Keratinocyte (primary cell): ENCODE data around the gene SLC1A4. TPM values are rescaled to one million over a fixed set of nuclear protein-coding genes. Genes with fewer than 3 reads are reported as not detected.

Experiments
- DNase-seq: peaks from one replicate; pipeline ENCODE4 v3.0.0-alpha.2; 2011; ENCODE audit warnings: low read depth, missing footprints, low spot score
- FAIRE-seq: peaks from 2 replicates; lab custom pipeline; 2011; peaks lifted over from hg19 to GRCh38; lab: Jason Lieb, UNC
- H2AFZ ChIP-seq: 2 replicates; pipeline ENCODE4 v1.6.0; 2012; ENCODE audit warnings: low read length, control low read depth, inconsistent platforms; ENCODE audit not compliant: control insufficient read depth
- H3K27ac ChIP-seq: 2 replicates; pipeline ENCODE4 v1.5.1; 2011; ENCODE audit warnings: low read length; ENCODE audit not compliant: control insufficient read depth, insufficient read depth
- H3K27me3 ChIP-seq: 3 replicates; pipeline ENCODE4 v1.6.0; 2011; ENCODE audit warnings: low read length; ENCODE audit not compliant: control insufficient read depth, insufficient read depth; ENCODE audit errors: extremely low read depth
- H3K36me3 ChIP-seq, 2 experiments: 2 replicates in 1 of 2; 3 replicates in 1 of 2; pipeline ENCODE4 v1.5.1; 2011; ENCODE audit warnings: low read length in 2 of 2, mild to moderate bottlenecking in 1 of 2; ENCODE audit not compliant: control insufficient read depth in 2 of 2, insufficient read depth in 2 of 2; ENCODE audit errors: extremely low read depth in 1 of 2
- H3K4me1 ChIP-seq: 3 replicates; pipeline ENCODE4 v1.5.1; 2011; ENCODE audit warnings: low read length; ENCODE audit not compliant: control insufficient read depth, insufficient read depth; ENCODE audit errors: extremely low read depth
- H3K4me2 ChIP-seq: 3 replicates; pipeline ENCODE4 v1.6.0; 2011; ENCODE audit warnings: low read depth, low read length; ENCODE audit not compliant: control insufficient read depth, insufficient read depth; ENCODE audit errors: extremely low read depth
- H3K4me3 ChIP-seq, 3 experiments: fragments of 200-600 bp in 1 of 3; sonication (generic) in 1 of 3; 2 replicates in 2 of 3; 3 replicates in 1 of 3; pipeline ENCODE4 v1.5.1; 2011 to 2016; ENCODE audit warnings: low read length in 3 of 3, mild to moderate bottlenecking in 3 of 3, control low read depth in 2 of 3, inconsistent platforms in 1 of 3, low read depth in 1 of 3, mixed read lengths in 1 of 3, mixed run types in 1 of 3, moderate library complexity in 1 of 3; ENCODE audit not compliant: control insufficient read depth in 2 of 3, insufficient read depth in 2 of 3; ENCODE audit errors: extremely low read depth in 1 of 3
- H3K79me2 ChIP-seq: 2 replicates; pipeline ENCODE4 v1.6.0; 2012; ENCODE audit warnings: low read length; ENCODE audit not compliant: control insufficient read depth, insufficient read depth
- H3K9ac ChIP-seq: 3 replicates; pipeline ENCODE4 v1.6.0; 2011; ENCODE audit warnings: low read length; ENCODE audit not compliant: control insufficient read depth, insufficient read depth; ENCODE audit errors: extremely low read depth
- H3K9me1 ChIP-seq: 3 replicates; pipeline ENCODE4 v1.6.0; 2011; ENCODE audit warnings: low read length; ENCODE audit not compliant: control insufficient read depth, insufficient read depth; ENCODE audit errors: extremely low read depth
- H3K9me3 ChIP-seq: 2 replicates; pipeline ENCODE4 v1.5.1; 2012; ENCODE audit warnings: low read depth, low read length; ENCODE audit not compliant: control insufficient read depth
- H4K20me1 ChIP-seq: 3 replicates; pipeline ENCODE4 v1.6.0; 2011; ENCODE audit warnings: low read length; ENCODE audit not compliant: control insufficient read depth, insufficient read depth; ENCODE audit errors: extremely low read depth
- EZH2 ChIP-seq: IDR thresholded peaks from one replicate; pipeline ENCODE4 v1.6.1; 2012; ENCODE audit warnings: inconsistent platforms, mild to moderate bottlenecking, low read length, moderate library complexity
- dilution Hi-C: fragments of 300-500 bp; cut with MboI; formaldehyde crosslinking; loops from one replicate; pipeline ENCODE4 v1.7.0; 2020; ENCODE audit warnings: low sequenced_read_pairs; ENCODE audit not compliant: extremely low pct_ligation_motif_present
- polyA plus RNA-seq, 5 experiments: library from polyadenylated mRNA; depleted of rRNA in 3 of 5; stranded (reverse) in 3 of 5; stranded (forward) in 1 of 5; unstranded in 1 of 5; fragments of >200 nt; gene quantifications; 1 replicate in 1 of 5; 2 replicates in 3 of 5; 3 replicates in 1 of 5; pipeline versions ENCODE4 v1.2.1 to v1.2.3, GENCODE V29; 2011 to 2012; ENCODE audit warnings: missing spikeins in 2 of 5, low read depth in 1 of 5, low replicate concordance in 1 of 5
- TF ChIP-seq, protein P1 (sequence below), 3 experiments: IDR thresholded peaks in 1 of 3; conservative IDR thresholded peaks in 1 of 3; optimal IDR thresholded peaks in 1 of 3; 2 replicates in 2 of 3; 3 replicates in 1 of 3; pipeline versions ENCODE3 to v1.5.1; 2011; ENCODE audit warnings: low read length in 3 of 3, mild to moderate bottlenecking in 3 of 3, moderate library complexity in 2 of 3, control low read depth in 1 of 3, inconsistent platforms in 1 of 3; ENCODE audit not compliant: insufficient read depth in 2 of 3; ENCODE audit errors: extremely low read depth in 1 of 3

Gene SLC1A4
- polyA plus RNA-seq, 1 donor (not counting 4 experiments of a cell fraction or from before 2014, with no cell fraction given), result 8.2 TPM

DNA sequence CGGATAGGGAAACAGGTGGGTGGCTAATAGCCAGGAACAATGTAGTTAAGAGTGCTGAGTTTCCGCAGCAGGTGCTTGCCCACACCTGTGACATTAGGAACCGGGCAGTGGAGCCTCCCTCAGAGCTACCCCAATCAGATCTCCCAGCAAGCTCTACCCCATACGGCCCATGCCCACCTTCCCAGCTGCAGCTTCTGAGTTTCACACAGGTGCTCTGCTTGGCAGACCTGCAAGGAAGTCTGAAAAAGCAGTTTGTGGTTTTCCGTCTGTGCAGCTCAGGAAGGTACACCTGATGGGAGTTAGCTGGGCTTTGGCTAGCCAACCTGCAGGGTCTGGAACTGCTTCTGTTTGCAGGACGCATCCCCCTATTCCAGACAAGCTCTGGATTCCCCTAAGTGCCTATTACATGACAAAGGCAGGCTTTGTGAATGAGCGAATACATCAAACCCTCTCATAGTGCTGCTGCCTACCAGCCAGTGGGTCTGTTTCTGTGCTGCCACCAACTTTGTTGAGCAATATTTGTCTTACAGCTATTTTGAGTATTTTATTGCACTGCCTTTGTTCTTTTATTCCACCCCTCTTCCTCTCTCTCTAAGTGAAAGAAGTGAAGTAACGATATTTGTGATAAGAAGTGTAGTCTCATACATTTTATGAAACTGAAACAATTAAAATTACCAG, 42.3 kb downstream of the SLC1A4 start:
- H2AFZ ChIP-seq, result no peak overlapping the region
- H3K27ac ChIP-seq, result no peak overlapping the region
- dilution Hi-C loops, result loop anchor here (25.0 kb wide), 1 partner anchor 119 kb away; no protein-coding TSS in a partner anchor
- FAIRE-seq, result no peak
- H3K4me1 ChIP-seq, result no peaks in the 10 kb centered on the region
- no peaks in the 10 kb centered on the region for H3K9me1 ChIP-seq
- H3K9me3 ChIP-seq, result no peaks in the 10 kb centered on the region
- H3K36me3 ChIP-seq, result no peaks in the 10 kb centered on the region
- H4K20me1 ChIP-seq, result no peaks in the 10 kb centered on the region
- no peak for TF ChIP-seq EZH2
- TF ChIP-seq, protein P1, sequence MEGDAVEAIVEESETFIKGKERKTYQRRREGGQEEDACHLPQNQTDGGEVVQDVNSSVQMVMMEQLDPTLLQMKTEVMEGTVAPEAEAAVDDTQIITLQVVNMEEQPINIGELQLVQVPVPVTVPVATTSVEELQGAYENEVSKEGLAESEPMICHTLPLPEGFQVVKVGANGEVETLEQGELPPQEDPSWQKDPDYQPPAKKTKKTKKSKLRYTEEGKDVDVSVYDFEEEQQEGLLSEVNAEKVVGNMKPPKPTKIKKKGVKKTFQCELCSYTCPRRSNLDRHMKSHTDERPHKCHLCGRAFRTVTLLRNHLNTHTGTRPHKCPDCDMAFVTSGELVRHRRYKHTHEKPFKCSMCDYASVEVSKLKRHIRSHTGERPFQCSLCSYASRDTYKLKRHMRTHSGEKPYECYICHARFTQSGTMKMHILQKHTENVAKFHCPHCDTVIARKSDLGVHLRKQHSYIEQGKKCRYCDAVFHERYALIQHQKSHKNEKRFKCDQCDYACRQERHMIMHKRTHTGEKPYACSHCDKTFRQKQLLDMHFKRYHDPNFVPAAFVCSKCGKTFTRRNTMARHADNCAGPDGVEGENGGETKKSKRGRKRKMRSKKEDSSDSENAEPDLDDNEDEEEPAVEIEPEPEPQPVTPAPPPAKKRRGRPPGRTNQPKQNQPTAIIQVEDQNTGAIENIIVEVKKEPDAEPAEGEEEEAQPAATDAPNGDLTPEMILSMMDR (optimal IDR thresholded peaks at IDR 0.05 in 1 of 3, IDR thresholded peaks at IDR 0.05 in 1 of 3, conservative IDR thresholded peaks at IDR 0.05 in 1 of 3; ENCODE audit: extremely low read depth in 1 of 3, insufficient read depth in 2 of 3, low read length in 3 of 3), result no peak
- H3K4me2 ChIP-seq, result no peak overlapping the region
- H3K79me2 ChIP-seq, result no peaks in the 10 kb centered on the region
- H3K27me3 ChIP-seq, result no peaks in the 10 kb centered on the region
- H3K9ac ChIP-seq, result no peak overlapping the region
- DNase-seq, result no peak
- H3K4me3 ChIP-seq, result no peak overlapping the region

DNA sequence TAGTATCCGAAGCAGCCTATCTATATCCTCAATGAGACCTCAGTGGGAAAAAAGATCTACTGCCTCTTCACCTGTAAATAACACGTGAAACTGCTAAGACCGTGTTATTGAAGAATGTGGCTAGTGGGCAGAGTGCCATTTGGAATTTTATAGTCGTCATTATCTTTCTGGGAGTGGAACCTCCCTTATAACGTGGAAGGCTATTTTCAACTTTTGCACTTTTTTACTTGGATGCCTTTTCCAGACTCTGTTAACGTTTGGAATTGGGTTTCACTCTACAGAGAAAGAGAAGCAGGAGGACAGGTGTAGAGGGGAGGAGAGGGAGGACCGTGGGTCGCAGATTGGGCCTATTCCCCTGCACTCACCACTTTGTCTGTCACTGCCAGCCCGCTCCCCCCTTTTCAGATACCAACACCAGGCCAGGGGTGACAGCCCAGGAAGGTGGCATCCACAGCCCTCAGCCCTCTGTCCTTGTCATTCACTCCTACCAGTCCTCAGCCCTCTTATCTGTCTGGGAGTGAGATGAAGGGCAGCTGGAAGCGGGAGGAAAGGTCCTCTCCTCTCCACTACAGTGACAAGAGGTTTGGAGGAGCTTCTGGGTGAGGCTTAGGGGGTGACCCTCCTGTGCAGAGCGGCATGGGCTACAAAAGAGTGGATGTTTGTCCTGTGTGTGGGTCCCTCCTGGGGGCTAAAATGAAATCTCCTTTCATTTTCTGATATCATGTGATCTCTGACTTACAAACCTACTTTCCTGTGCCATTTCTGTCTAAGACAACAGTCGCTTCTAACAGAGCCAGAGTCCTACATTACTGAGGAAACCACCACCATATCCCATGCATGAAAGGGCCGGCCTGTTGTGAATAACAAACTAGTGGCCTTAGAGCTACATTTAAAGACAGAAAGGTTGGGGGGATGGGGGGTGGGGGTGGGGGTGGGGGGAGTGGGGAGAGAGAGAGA, 43.1 kb downstream of the SLC1A4 start:
- Histone ChIP-seq H3K9me1 (no peaks in the 10 kb centered on the region), H3K9ac (no peak overlapping the region), H3K27me3 (no peaks in the 10 kb centered on the region), H3K4me3 (no peak overlapping the region), H3K27ac (no peak overlapping the region), H2AFZ (no peak overlapping the region), H3K79me2 (no peaks in the 10 kb centered on the region), H3K4me2 (no peak overlapping the region), H3K9me3 (peaks cover under 1% of the 10 kb centered on the region), H3K4me1 (peaks cover 5% of the 10 kb centered on the region), H3K36me3 (no peaks in the 10 kb centered on the region), H4K20me1 (no peaks in the 10 kb centered on the region)
- FAIRE-seq (no peak), DNase-seq (no peak)
- no peak for TF ChIP-seq EZH2
- TF ChIP-seq, protein P1 (optimal IDR thresholded peaks at IDR 0.05 in 1 of 3, IDR thresholded peaks at IDR 0.05 in 1 of 3, conservative IDR thresholded peaks at IDR 0.05 in 1 of 3; ENCODE audit: extremely low read depth in 1 of 3, insufficient read depth in 2 of 3, low read length in 3 of 3), result no peak
- dilution Hi-C loops, result loop anchor here (25.0 kb wide), 1 partner anchor 120 kb away; no protein-coding TSS in a partner anchor
